GM18861 (cell line): ENCODE data around the gene ARL5B.
"Not testable (repeated sequence)": the region's sequence is repeated elsewhere in the genome, so short reads cannot be mapped to it uniquely, and the experiment has no call there.

Source experiments
- ATAC-seq: cut with Tn5 transposase; IDR thresholded peaks from one replicate; pipeline ENCODE4 v1.9.1; 2021; ENCODE audit not compliant: unreplicated experiment

The ARL5B gene, protein sequence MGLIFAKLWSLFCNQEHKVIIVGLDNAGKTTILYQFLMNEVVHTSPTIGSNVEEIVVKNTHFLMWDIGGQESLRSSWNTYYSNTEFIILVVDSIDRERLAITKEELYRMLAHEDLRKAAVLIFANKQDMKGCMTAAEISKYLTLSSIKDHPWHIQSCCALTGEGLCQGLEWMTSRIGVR

DNA sequence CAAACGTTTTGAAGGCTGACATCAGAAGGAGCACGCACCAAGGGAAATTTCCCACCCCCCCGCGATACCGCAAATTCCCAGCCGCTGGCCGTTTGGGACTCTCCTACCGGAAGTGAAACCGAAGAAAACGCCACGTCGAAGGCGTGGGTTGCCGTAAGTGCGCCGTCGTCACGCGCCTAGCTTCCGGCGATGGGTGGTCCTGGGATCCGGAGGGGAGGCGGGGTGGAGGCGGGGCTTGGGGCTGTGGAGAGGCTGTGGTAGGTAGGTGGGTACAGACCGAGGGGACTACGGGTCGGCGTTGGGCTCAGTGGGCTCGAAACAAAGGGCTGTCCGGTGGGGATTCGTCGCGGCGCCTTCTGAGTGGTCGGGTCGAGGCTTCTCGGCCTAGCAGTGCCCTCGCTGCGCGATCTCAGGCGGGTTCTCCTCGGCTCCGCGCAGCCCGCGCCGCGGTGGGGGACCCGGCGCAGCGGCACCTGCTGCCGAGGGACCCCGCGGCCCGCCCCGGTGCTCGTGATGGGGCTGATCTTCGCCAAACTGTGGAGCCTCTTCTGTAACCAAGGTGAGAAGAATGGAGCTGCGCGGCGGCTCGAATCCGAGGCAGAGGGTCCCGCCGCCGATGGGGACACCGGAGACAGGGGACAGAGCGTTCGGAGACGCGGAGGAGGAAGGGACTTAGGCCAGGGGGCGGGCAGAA is at the start of gene ARL5B:
ARL5B (plus strand) TSS at position 307 of the 694 bp plus-strand sequence; CDS start at position 514, 207 bp downstream.
- peak; percentile 65 for ATAC-seq

DNA sequence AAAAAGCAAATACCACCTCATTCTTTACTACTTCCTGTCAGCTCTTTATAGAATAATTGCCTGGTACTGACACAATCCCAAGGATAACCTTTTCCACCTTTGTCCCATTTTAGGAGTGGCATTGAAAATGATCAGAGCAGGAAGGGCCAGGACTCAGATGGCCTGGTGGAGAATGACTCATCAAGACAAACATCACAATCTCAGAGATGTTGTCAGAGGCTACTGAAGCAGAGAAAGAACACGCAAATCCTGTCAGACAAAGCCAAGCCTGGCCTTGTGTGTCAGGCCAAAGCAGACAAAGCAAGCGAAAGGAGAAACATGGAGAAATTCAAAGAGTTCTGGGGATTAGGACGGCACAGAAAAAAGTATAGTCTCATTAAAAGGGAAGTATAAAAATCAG is 48.7 kb upstream of the ARL5B start:
- no peak for ATAC-seq

DNA sequence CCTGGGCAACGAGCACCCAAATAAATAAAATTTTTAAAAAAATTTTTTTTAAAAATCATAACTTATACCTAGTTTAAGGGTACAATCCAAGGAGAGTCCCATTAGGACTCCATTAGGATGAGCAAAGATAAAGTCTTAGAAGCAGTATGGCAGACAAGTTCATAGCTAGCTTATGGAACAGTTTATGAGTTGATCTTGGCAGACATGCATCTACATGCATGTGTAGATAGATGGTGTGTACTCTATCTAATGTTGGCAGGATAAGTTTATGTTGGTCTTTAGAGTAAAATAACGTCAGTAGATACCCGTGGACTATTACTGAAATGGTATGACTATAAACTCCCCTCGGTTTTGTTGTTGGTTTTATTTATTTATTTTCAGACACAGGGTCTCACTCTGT is 48.1 kb upstream of the ARL5B start:
- ATAC-seq = no peak

DNA sequence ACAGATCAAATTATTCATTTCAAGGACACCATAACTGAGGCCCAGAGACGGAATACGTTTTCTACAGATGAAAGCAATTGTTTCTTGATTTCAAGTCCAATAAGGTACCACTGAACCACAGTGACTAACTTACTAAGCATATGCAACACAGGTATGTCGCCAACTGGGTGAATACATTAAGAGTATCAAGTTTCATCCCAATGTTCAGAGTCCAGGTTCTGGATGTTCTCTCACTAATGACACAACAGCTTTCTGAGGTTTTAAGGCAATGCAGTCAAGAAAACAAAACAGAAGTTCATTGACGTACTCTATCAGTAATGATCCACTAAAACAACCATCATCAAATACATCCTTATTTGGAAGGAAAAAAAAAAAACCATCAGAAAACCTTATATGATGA is 43.6 kb upstream of the ARL5B start:
- ATAC-seq = no peak

DNA sequence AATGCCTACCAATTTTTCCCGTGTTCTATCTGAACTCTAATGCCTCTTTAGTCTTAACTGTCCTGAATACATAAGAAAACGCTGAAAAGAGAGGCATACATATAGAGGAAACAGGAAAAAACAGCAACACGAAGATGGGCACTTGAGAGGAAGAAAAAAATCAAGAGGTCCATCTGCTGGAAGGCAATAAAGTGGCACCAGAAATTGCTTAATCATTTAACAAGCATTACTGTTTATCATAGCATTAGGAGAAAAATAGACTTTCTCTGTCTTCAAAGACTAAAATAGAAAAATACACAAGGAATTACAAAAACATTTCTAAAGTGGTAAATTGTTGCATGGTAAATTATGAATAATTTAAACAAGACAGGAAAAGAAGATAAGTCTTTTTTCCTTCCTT is 42.9 kb upstream of the ARL5B start:
- no peak for ATAC-seq

DNA sequence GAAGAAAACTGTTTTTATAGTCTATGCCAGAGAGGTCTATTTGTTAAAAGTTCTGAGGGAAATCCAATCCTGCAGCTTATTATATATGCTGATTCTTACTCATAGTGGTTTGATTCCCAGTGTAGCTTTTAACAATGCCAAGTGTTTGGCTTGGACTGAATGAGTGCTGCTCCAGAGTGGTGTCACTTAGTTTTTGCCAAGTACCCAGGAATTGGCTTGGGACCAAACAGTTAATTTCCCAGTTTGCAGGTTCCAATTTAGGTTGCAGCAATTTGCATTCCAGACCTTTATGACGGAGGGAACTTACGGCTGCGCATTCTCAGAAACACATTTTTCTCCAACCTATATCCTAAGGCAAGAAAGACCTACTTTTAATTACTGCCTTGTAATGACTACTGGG is 40.2 kb upstream of the ARL5B start:
- ATAC-seq = no peak

DNA sequence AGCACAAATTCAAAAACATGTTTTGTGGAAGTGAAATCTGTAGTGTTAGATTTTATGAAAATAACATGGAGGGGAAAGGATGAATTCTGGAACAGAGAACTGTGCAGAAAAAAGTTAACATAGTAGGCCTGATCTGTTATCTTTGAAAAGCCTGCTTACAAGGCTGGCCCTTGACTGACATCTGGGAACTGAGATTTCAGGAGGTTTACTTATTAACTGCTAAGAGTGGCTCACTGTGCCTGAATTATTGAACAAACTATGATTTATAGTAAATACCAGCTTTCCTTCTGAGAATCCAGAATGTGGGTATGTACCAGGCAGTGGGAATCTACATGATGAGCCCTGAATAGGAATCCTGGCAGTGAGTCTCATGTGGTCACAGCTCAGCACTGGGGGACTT is 38.4 kb upstream of the ARL5B start:
- ATAC-seq = peak; percentile 53

DNA sequence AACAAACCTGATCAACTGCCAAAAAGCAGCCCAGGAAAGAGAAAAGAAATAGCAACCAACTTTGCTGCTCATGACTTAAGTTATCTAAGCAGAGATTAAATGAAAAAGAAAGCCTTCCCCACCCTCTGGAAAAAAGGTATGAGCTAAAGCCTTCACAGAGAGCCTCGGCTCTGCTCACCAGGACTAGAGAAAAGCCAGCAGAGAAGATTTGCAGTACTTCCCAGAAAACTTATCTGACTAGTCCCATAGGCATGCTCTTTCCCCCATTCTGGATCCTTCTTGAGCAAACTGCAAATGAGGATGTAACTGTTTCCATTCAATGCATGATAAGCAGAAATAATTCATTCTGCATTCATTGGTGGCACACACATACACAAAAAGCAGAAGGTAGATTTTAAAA is 35.6 kb upstream of the ARL5B start:
- ATAC-seq = not testable (repeated sequence)

DNA sequence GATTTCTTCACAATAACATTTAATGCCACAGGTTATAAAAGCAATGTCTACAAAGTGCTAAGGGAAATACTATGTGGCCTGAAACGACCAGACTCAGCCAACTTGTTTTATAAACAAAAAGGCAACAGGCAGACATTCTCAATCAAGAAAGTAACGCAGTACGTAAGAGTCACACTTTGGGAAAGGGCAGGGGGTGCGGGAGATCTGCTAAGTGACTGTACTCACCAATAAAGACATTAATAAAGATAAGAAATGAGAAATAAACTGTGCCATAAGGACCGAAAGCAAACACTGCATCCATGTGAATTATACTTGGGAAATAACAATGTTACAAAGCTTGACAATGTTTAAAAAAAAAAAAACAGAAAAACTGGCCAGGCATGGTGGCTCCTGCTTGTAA is 33.3 kb upstream of the ARL5B start:
- ATAC-seq = no peak

DNA sequence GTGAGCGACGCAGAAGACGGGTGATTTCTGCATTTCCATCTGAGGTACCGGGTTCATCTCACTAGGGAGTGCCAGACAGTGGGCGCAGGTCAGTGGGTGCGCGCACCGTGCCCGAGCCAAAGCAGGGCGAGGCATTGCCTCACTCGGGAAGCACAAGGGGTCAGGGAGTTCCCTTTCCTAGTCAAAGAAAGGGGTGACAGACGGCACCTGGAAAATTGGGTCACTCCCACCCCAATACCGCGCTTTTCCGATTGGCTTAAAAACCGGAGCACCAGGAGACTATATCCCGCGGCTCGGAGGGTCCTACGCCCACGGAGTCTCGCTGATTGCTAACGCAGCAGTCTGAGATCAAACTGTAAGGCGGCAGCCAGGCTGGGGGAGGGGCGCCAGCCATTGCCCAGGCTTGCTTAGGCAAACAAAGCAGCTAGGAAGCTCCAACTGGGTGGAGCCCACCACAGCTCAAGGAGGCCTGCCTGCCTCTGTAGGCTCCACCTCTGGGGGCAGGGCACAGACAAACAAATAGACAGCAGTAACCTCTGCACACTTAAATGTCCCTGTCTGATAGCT is 31.7 kb upstream of the ARL5B start:
- not testable (repeated sequence) for ATAC-seq

DNA sequence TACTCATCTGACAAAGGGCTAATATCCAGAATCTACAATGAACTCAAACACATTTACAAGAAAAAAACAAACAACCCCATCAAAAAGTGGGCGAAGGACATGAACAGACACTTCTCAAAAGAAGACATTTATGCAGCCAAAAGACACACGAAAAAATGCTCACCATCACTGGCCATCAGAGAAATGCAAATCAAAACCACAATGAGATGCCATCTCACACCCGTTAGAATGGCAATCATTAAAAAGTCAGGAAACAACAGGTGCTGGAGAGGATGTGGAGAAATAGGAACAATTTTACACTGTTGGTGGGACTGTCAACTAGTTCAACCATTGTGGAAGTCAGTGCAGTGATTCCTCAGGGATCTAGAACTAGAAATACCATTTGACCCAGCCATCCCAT is 26.7 kb upstream of the ARL5B start:
- not testable (repeated sequence) for ATAC-seq

DNA sequence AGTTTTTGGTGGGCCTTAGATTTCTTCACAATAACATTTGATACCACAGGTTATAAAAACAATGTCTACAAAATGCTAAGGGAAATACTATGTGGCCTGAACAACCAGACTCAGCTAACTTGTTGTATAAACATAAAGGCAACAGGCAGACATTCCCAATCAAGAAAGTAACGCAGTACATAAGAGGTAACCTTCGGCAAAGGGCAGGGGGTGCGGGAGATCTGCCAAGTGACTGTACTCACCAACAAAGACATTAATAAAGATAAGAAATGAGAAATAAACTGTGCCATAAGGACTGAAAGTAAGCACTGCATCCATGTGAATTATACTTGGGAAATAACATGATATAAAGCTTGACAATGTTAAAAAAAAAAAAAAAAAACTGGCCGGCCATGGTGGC is 23.2 kb upstream of the ARL5B start:
- no peak for ATAC-seq

DNA sequence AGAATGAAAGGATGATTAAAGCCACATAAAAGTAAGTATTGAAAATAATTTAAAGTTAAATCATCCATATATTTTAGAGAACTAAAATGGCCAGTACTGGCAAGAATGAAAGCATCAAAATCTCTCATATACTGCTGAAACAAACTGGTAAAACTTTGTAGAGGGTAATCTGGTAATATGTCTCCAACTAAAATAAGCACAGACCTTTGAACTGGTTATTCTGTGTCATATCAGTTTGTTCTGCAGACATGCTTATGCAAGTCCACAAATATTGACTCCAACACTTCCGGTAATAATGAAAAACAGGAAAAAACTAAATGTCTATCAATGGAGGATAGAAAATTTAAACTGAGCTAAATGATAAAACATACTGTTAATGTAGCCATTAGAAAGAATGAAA is 21.8 kb upstream of the ARL5B start:
- not testable (repeated sequence) for ATAC-seq

DNA sequence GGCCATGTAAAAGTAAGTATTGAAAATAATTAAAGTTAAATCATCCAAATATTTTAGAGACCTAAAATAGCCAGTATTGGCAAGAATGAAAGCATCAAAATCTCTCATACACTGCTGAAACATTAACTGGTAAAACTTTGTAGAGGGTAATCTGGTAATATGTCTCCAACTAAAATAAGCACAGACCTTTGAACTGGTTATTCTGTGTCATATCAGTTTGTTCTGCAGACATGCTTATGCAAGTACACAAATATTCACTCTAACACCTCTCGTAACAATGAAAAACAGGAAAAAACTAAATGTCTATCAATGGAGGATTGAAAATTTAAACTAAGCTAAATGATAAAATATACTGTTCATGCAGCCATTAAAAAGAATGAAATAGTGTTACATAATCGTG is 19.5 kb upstream of the ARL5B start:
- not testable (repeated sequence) for ATAC-seq

DNA sequence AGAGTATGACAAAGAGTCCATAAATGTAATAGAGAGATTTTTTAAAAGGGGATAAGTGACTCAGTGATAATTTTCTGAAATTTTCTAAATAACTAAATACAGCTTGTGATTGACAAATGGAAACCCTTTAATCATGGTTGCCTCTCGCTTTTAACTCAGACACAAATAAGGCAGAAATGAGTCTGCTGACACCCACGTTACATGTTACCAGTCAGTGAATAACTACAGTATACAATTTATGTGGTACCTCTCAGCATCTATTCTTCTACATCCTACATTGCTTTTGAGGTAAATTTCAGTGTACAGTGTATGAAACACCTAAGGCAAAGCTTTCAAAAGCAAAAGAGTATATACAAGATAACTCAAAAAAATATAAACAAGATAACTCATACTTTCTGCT is 12.1 kb upstream of the ARL5B start:
- ATAC-seq = no peak

DNA sequence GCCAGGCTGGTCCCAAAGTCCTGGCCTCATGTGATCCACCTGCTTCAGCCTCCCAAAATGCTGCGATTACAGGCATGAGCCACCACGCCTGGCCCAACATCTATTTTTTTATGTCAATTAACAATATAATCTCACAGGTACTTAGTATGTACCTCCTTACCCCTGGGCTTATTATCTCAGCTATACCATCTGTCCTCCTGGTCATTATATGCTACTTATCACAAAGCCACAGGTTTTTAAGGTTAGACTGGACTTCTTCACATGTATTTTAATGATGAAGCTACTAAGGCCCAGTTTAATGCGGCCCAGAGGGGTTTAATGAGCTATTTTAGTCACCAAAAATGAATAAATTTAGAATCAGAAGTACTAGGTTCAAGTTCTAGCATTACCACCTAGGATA is 11.3 kb upstream of the ARL5B start:
- no peak for ATAC-seq

DNA sequence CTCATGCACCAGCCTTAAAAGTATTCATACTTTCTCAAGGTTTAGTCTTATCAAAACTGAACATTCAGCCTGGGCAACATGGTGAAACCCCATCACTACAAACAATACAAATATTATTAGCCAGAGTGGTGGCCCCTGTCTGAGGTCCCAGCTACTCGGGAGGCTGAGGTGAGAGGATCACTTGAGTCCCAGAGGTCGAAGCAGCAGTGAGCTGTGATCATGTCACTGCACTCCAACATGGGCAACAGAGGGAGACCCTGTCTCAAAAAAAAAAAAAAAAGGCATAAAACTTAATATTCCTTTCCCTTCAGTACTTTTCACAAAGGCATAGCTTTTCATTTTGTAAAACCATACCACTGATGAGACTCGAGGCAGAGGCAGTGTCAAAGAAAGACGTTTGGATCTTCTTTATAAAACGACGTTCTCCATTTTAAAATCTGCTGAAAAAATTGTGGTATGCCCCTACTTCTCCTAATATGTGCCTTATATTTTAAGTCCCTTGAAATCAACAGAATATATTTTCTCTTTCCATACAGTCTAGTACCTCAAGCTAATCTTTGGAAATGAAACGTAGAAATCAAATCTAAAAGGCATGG is 9.8 kb upstream of the ARL5B start:
- no peak for ATAC-seq

DNA sequence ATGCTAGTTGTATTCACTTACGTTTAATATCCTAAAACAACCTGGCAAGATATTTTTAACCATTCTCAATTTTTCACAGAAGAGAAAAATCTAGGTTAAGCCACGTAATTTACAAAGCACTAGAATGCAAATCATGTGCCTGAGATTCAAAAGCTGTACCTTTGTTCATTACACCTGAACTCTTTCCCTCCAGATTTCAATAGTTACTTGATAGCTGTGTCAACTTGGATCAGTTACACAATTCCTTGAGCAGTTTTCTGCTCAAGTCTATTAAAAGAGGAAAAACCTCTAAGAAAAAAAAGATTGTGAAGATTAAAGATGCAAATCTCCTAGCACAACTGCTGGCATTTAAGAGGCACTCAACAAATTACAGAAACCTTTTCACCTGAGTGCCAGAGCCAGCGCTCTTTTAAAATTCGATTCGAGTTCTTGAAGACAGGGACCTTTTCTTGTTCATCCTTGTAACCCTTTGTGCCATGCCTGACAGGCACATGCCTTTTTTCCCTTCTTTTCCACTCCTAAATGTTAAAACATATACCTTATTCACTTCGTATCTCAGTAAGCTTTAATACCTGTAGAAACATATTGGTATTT is 8.7 kb upstream of the ARL5B start:
- ATAC-seq = no peak

DNA sequence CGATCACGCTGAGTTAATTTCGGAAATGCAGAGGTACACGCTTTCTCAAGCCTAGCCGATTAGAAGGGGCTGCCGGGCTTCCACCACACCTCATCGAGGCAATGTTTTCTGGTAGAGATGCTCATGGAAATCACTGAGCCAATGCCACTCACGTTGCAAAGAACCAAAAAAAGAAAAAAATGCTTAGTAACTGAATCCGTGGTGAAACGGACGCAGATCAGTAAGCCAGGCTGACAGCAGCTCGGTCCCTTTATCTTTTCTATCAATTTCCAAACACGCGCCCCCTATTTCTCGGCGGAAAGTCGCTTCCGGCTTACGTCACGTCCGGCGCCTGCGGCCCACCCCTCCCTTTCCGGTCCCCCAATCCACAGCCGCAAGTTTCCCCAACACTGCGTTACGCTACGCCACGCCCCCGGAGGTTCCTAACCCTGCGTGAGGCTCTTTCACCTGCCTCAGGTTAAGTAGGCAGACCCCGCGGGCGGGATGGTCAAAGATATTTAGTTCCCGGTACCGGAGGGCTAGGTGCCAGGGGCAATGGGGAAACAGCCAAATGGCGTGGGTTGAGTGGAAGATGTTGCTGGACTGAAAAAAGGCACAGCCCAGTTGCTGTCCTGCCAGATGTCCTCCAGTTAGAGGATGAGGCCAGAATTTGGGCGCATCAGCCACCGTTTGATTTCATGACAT is 7.8 kb upstream of the ARL5B start, which contains the start of gene NSUN6:
NSUN6 (minus strand) TSS at position 264 of the 684 bp plus-strand sequence. CDS start 384 bp downstream, outside the sequence.
- ATAC-seq = peak; percentile 93

DNA sequence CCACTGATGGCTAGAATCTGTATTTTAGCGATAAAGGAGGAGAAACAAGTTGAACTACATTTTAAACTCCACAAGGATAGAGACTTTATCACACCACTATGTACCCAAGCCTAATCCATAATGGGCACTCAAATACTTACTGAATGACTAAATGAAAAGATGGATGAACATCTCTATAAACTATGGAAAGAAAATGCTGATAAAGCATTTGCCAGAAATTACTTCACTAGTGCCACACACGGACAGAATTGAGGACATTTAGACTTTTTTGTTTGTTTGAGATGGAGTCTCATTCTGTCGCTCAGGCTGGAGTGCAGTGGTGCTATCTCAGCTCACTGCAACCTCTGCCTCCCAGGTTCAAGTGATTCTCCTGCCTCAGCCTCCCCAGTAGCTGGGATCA is 6.1 kb upstream of the ARL5B start:
- no peak for ATAC-seq

DNA sequence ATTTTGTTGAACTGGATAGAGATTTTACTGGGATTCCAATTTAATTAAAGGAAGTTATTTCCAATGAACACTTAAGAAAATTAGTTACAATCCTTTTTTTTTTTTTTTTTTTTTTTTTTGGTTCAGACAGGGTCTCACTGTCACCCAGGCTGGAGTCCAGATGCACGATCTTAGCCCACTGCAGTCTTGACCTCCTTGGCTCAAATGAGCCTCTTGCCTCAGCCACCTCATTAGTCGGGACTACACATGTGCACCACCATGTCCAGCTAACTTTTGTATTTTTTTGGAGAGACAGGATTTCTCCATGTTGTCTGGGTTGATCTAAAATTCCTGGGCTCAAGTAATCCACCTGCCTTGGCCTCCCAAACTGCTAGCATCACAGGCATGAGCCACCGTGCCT is 2.5 kb upstream of the ARL5B start:
- ATAC-seq = no peak
